Measurements from ENCODE around the gene NTNG1.

The NTNG1 gene

GRCh38 chr1:107243461-107243860, 102.6 kb downstream of the NTNG1 start:
- H3K4me3 ChIP-seq (ENCODE audit: low read length) = no peak overlapping the region
- no peaks in the 10 kb centered on the region for H3F3A ChIP-seq (ENCODE audit: insufficient read depth, low read length)
- no peak overlapping the region for H3K27ac ChIP-seq (ENCODE audit: low read length)
- H3K4me2 ChIP-seq (ENCODE audit: low read depth, low read length) = no peak overlapping the region
- H2AFZ ChIP-seq (ENCODE audit: low read length) = no peak overlapping the region
- no peaks in the 10 kb centered on the region for H3K9me3 ChIP-seq (replicated peaks; ENCODE audit: insufficient read depth, low read length)
- no peaks in the 10 kb centered on the region for H3K36me3 ChIP-seq (replicated peaks; ENCODE audit: insufficient read depth, low read length)
- no peaks in the 10 kb centered on the region for H3K79me2 ChIP-seq (ENCODE audit: low read length)
- H3K9ac ChIP-seq (ENCODE audit: low read length) = no peak overlapping the region
- DNase-seq = no peak
- no peaks in the 10 kb centered on the region for H4K20me1 ChIP-seq (ENCODE audit: insufficient read depth, low read length)
- no peaks in the 10 kb centered on the region for H3K9me2 ChIP-seq (replicated peaks; ENCODE audit: insufficient read depth, low read length)
- peaks cover 7% of the 10 kb centered on the region for H3K4me1 ChIP-seq (ENCODE audit: low read length)
- TF ChIP-seq, protein P1, sequence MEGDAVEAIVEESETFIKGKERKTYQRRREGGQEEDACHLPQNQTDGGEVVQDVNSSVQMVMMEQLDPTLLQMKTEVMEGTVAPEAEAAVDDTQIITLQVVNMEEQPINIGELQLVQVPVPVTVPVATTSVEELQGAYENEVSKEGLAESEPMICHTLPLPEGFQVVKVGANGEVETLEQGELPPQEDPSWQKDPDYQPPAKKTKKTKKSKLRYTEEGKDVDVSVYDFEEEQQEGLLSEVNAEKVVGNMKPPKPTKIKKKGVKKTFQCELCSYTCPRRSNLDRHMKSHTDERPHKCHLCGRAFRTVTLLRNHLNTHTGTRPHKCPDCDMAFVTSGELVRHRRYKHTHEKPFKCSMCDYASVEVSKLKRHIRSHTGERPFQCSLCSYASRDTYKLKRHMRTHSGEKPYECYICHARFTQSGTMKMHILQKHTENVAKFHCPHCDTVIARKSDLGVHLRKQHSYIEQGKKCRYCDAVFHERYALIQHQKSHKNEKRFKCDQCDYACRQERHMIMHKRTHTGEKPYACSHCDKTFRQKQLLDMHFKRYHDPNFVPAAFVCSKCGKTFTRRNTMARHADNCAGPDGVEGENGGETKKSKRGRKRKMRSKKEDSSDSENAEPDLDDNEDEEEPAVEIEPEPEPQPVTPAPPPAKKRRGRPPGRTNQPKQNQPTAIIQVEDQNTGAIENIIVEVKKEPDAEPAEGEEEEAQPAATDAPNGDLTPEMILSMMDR (IDR thresholded peaks at IDR 0.05; ENCODE audit: low read length) = no peak
- TF ChIP-seq EZH2phosphoT487 (IDR thresholded peaks at IDR 0.05; ENCODE audit: low read length) (no peak), EZH2 (optimal IDR thresholded peaks at IDR 0.05; ENCODE audit: low read depth, low read length) (no peak)
- no peaks in the 10 kb centered on the region for H3K27me3 ChIP-seq (replicated peaks; ENCODE audit: insufficient read depth, low read length)

GRCh38 chr1:107244709-107245500, 104.1 kb downstream of the NTNG1 start:
- H3K79me2 ChIP-seq (ENCODE audit: low read length) = no peaks in the 10 kb centered on the region
- peaks cover 6% of the 10 kb centered on the region for H3F3A ChIP-seq (ENCODE audit: insufficient read depth, low read length)
- no peak overlapping the region for H3K4me2 ChIP-seq (ENCODE audit: low read depth, low read length)
- no peaks in the 10 kb centered on the region for H3K27me3 ChIP-seq (replicated peaks; ENCODE audit: insufficient read depth, low read length)
- no peaks in the 10 kb centered on the region for H3K9me2 ChIP-seq (replicated peaks; ENCODE audit: insufficient read depth, low read length)
- no peaks in the 10 kb centered on the region for H3K9me3 ChIP-seq (replicated peaks; ENCODE audit: insufficient read depth, low read length)
- H2AFZ ChIP-seq (ENCODE audit: low read length) = no peak overlapping the region
- peaks cover 15% of the 10 kb centered on the region for H3K4me1 ChIP-seq (ENCODE audit: low read length)
- H3K27ac ChIP-seq (ENCODE audit: low read length) = no peak overlapping the region
- DNase-seq = no peak
- no peaks in the 10 kb centered on the region for H3K36me3 ChIP-seq (replicated peaks; ENCODE audit: insufficient read depth, low read length)
- H3K4me3 ChIP-seq (ENCODE audit: low read length) = no peak overlapping the region
- H4K20me1 ChIP-seq (ENCODE audit: insufficient read depth, low read length) = no peaks in the 10 kb centered on the region
- TF ChIP-seq, protein P1 (IDR thresholded peaks at IDR 0.05; ENCODE audit: low read length) = no peak
- no peak for TF ChIP-seq EZH2phosphoT487 (IDR thresholded peaks at IDR 0.05; ENCODE audit: low read length)
- TF ChIP-seq EZH2 (optimal IDR thresholded peaks at IDR 0.05; ENCODE audit: low read depth, low read length) = no peak
- no peak overlapping the region for H3K9ac ChIP-seq (ENCODE audit: low read length)

- no peak for DNase-seq
- no peaks in the 10 kb centered on the region for H3K27me3 ChIP-seq (replicated peaks; ENCODE audit: insufficient read depth, low read length)
- H3K36me3 ChIP-seq (replicated peaks; ENCODE audit: insufficient read depth, low read length) = no peaks in the 10 kb centered on the region
- no peak overlapping the region for H3K27ac ChIP-seq (ENCODE audit: low read length)
- H3K9me2 ChIP-seq (replicated peaks; ENCODE audit: insufficient read depth, low read length) = no peaks in the 10 kb centered on the region
- TF ChIP-seq, protein P1 (IDR thresholded peaks at IDR 0.05; ENCODE audit: low read length) = no peak
- no peak for TF ChIP-seq EZH2phosphoT487 (IDR thresholded peaks at IDR 0.05; ENCODE audit: low read length)
- TF ChIP-seq EZH2 (optimal IDR thresholded peaks at IDR 0.05; ENCODE audit: low read depth, low read length) = no peak
- no peak overlapping the region for H3K4me3 ChIP-seq (ENCODE audit: low read length)
- H3K4me1 ChIP-seq (ENCODE audit: low read length) = peaks cover 19% of the 10 kb centered on the region
- no peak overlapping the region for H3K9ac ChIP-seq (ENCODE audit: low read length)
- H3K79me2 ChIP-seq (ENCODE audit: low read length) = no peaks in the 10 kb centered on the region
- no peak overlapping the region for H2AFZ ChIP-seq (ENCODE audit: low read length)
- peaks cover 8% of the 10 kb centered on the region for H3F3A ChIP-seq (ENCODE audit: insufficient read depth, low read length)
- H3K9me3 ChIP-seq (replicated peaks; ENCODE audit: insufficient read depth, low read length) = no peaks in the 10 kb centered on the region
- no peaks in the 10 kb centered on the region for H4K20me1 ChIP-seq (ENCODE audit: insufficient read depth, low read length)
- H3K4me2 ChIP-seq (ENCODE audit: low read depth, low read length) = no peak overlapping the region
Measured at GRCh38 chr1:107246775-107247345, 106.0 kb downstream of the NTNG1 start.

All from MM.1S (cell line).